Upper lobe of left lung (tissue), 6 donors: ENCODE measurements around the gene NMU. TPM values are rescaled to one million over a fixed set of nuclear protein-coding genes. Genes with fewer than 3 reads are reported as not detected.

ENCODE experiments used
- ATAC-seq, 2 donors: fragments of 200-7000 bp; cut with Tn5 transposase; one replicate each; pipeline ENCODE4 v1.9.1; 2022; ENCODE audit warnings: mild to moderate bottlenecking in 2 of 2, moderate library complexity in 2 of 2; ENCODE audit not compliant: low FRiP score in 2 of 2
- DNase-seq, 2 donors: peaks; one replicate each; pipeline ENCODE4 v3.0.0-alpha.2; 2019 to 2020
- H3K27ac ChIP-seq, 4 donors: fragments of 200-600 bp; sonication (generic); one replicate each; pipeline ENCODE4 v1.5.1; 2016 to 2019
- H3K27me3 ChIP-seq, 4 donors: fragments of 200-600 bp; sonication (generic); one replicate each; pipeline ENCODE4 v1.5.1; 2017 to 2019
- H3K36me3 ChIP-seq, 4 donors: fragments of 200-600 bp; sonication (generic); one replicate each; pipeline ENCODE4 v1.5.1; 2016 to 2019
- H3K4me1 ChIP-seq, 4 donors: fragments of 200-600 bp; sonication (generic); one replicate each; pipeline ENCODE4 v1.5.1; 2018 to 2019
- H3K4me3 ChIP-seq, 4 donors: fragments of 200-600 bp; sonication (generic); one replicate each; pipeline ENCODE4 v1.5.1; 2017 to 2019; ENCODE audit warnings: mild to moderate bottlenecking in 2 of 4, moderate library complexity in 1 of 4
- H3K9me3 ChIP-seq, 4 donors: fragments of 200-600 bp; sonication (generic); one replicate each; pipeline ENCODE4 v1.5.1; 2018 to 2019
- EP300 ChIP-seq, 4 donors: sonication (generic); formaldehyde crosslinking; IDR thresholded peaks; one replicate each; pipeline ENCODE4 v1.5.1; 2017; ENCODE audit warnings: antibody characterized with exemption in 4 of 4, control low read depth in 2 of 4
- POLR2A ChIP-seq, 4 donors: fragments of 450-650 bp; IDR thresholded peaks; one replicate each; pipeline ENCODE4 v1.5.1; 2016 to 2017; ENCODE audit warnings: antibody characterized with exemption in 4 of 4, mild to moderate bottlenecking in 2 of 4
- POLR2AphosphoS5 ChIP-seq, 2 donors: sonication (generic); formaldehyde crosslinking; IDR thresholded peaks; one replicate each; pipeline ENCODE4 v1.5.1; 2017; ENCODE audit warnings: antibody characterized with exemption in 2 of 2
- WGBS, 2 donors: methylation state at CpG; one replicate each; pipeline ENCODE4 v1.1.5; 2017 to 2018; 5-methylcytosine and 5-hydroxymethylcytosine counted together
- total RNA-seq, 6 donors: library from RNA; depleted of rRNA in 4 of 6; stranded (reverse); fragments of >200 nt in 4 of 6; gene quantifications; one replicate each; pipeline versions ENCODE4 v1.1.0 to v1.2.1, GENCODE V29; 2016 to 2021
- TF ChIP-seq, protein P1 (sequence below), 6 experiments: fragments of 450-650 bp in 4 of 6; fragments of 200-600 bp in 2 of 6; sonication (generic) in 2 of 6; IDR thresholded peaks; one replicate each; pipeline ENCODE4 v1.5.1; 2016 to 2019; ENCODE audit warnings: antibody characterized with exemption in 6 of 6
- donor health status: DM: no; HTN: no; CAD: no; lungs with moderate emphysema.
- donor health status: DM: no; HTN: yes; CAD: no; lungs with severe emphysema.

NMU gene
- total RNA-seq, 6 donors from 2014 or later, result 1.6 to 3.2 (median 2.3) TPM; not detected in 3

DNA sequence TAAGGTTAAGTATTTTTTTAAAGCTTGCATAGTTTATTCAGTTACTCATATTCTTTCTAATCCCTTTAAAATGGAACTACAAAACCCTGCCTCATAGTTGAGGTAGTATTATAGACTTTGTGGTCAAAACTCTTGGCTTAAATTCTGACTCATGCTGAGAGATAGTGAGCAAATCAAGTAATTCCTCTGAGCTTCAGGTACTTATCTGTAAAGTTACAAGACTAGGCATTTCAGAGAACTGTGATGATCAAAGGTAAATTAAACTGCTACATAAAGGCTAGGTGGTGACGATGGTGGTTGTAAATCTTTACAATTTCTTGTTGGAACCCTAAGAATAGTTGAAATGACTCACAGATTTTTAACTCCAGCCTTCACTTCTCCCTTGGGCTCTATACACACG, 86.2 kb downstream of the NMU start:
- H3K27me3 ChIP-seq, result no peaks in the 10 kb centered on the region
- no peak overlapping the region for H3K27ac ChIP-seq
- WGBS, 2 donors, result 84 to 91% methylated on average over 2 of the region's 2 CpGs
- TF ChIP-seq, protein P1, sequence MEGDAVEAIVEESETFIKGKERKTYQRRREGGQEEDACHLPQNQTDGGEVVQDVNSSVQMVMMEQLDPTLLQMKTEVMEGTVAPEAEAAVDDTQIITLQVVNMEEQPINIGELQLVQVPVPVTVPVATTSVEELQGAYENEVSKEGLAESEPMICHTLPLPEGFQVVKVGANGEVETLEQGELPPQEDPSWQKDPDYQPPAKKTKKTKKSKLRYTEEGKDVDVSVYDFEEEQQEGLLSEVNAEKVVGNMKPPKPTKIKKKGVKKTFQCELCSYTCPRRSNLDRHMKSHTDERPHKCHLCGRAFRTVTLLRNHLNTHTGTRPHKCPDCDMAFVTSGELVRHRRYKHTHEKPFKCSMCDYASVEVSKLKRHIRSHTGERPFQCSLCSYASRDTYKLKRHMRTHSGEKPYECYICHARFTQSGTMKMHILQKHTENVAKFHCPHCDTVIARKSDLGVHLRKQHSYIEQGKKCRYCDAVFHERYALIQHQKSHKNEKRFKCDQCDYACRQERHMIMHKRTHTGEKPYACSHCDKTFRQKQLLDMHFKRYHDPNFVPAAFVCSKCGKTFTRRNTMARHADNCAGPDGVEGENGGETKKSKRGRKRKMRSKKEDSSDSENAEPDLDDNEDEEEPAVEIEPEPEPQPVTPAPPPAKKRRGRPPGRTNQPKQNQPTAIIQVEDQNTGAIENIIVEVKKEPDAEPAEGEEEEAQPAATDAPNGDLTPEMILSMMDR (IDR thresholded peaks at IDR 0.05), result no peak
- TF ChIP-seq POLR2A (IDR thresholded peaks at IDR 0.05) (no peak), EP300 (IDR thresholded peaks at IDR 0.05) (no peak), POLR2AphosphoS5 (IDR thresholded peaks at IDR 0.05) (no peak)
- DNase-seq, result no peak
- peaks cover 7 to 14% (median 11%) of the 10 kb centered on the region in 4 donors for H3K4me1 ChIP-seq
- H3K4me3 ChIP-seq, result no peak overlapping the region
- ATAC-seq, result no peak
- H3K9me3 ChIP-seq, result no peaks in the 10 kb centered on the region
- H3K36me3 ChIP-seq, result no peaks in the 10 kb centered on the region

DNA sequence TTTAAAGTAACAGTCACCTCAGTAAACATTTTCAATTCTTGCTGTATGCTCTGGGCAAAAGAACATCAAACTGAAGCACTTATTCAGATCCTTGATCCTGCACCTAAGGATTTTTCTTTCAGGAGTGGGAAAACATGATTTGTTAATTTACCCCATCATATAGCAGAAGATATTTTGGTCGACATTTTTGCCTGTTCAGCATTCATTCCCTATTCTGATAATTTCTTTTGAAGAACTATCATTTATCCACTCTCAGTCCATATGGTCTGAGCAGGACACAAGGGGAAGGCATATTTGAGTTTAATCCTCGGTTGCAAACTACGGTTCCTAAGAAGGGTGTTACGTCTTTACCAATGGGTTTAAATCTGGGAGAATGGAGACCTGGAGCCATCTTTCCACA, 88.2 kb downstream of the NMU start:
- Histone ChIP-seq H3K9me3 (no peaks in the 10 kb centered on the region), H3K27me3 (no peaks in the 10 kb centered on the region), H3K36me3 (no peaks in the 10 kb centered on the region), H3K4me1 (peaks cover 12 to 26% (median 15%) of the 10 kb centered on the region in 4 donors), H3K4me3 (peak overlapping the region in 2 of 4 donors; percentile 91 to 98), H3K27ac (peak overlapping the region in 3 of 4 donors; percentile 98 to 100 (median 99))
- WGBS, 2 donors, result 70 to 80% methylated on average over 4 of the region's 4 CpGs
- no peak for TF ChIP-seq POLR2AphosphoS5 (IDR thresholded peaks at IDR 0.05)
- TF ChIP-seq, protein P1 (IDR thresholded peaks at IDR 0.05), result no peak
- TF ChIP-seq EP300 (IDR thresholded peaks at IDR 0.05), result no peak
- TF ChIP-seq POLR2A (IDR thresholded peaks at IDR 0.05), result no peak
- DNase-seq (no peak), ATAC-seq (no peak)

GRCh38 chr4:55547466-55547770, 88.7 kb downstream of the NMU start:
- Histone ChIP-seq H3K4me3 (peak overlapping the region; percentile 90 to 98 (median 90)), H3K27me3 (no peaks in the 10 kb centered on the region), H3K9me3 (no peaks in the 10 kb centered on the region), H3K27ac (peak overlapping the region; percentile 98 to 100 (median 99)), H3K36me3 (no peaks in the 10 kb centered on the region), H3K4me1 (peaks cover 12 to 26% (median 15%) of the 10 kb centered on the region in 4 donors)
- DNase-seq (peak in 1 of 2 donors; percentile 29), ATAC-seq (peak in 1 of 2 donors; percentile 39)
- TF ChIP-seq POLR2AphosphoS5 (IDR thresholded peaks at IDR 0.05) (no peak), EP300 (IDR thresholded peaks at IDR 0.05) (no peak)
- TF ChIP-seq, protein P1 (IDR thresholded peaks at IDR 0.05), result no peak
- 2% methylated on average over 10 of the region's 10 CpGs for WGBS, 2 donors

DNA sequence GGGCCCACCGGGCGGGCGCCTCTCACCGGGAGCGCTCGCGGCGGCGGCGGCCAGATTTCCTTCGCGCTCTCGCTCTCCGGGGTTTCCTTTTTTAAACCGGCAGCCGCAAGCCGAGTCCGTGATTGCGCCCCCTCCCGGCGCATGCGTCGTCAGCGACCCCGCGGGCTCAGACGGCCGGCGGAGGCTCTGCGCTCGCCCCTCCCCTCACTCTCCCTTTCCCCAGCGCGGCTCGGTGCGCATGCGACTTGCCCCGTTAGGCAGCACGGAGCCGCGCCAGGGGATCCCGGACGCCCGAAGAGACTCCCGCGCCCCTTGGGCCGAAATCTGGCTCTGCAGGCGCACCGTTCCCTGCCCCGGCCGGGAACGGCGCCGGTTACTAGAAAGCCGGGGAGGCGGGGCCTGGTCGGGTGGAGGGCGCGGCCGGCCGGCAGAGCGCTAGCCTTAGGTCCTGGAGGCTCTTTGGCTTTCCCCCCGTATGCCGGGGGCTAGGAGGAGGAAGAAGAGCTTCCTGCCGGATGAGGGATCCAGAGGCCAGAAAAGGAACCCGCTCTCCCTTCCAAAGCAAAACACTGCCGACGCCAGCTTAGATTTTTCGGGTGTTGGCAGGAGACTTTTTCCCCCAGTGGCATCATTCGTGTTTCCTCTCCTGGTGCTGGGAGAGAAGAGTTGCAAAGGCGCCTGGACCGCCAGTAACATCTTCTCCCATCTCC, 89.2 kb downstream of the NMU start, which contains the start of gene CLOCK:
Gene CLOCK, minus strand, starts transcription at position 154 of the 710 bp plus-strand sequence. CDS start 64,124 bp downstream, outside the sequence.
- H3K27me3 ChIP-seq, result no peaks in the 10 kb centered on the region
- no peaks in the 10 kb centered on the region for H3K9me3 ChIP-seq
- 0 to 1% methylated on average over 13 to 23 of the region's 71 CpGs for WGBS, 2 donors
- H3K4me3 ChIP-seq, result peak within 1 kb of the TSS; percentile 90 to 98 (median 90)
- peaks cover 12 to 26% (median 15%) of the 10 kb centered on the region in 4 donors for H3K4me1 ChIP-seq
- DNase-seq (peak; percentile 84 to 96), ATAC-seq (peak; percentile 93 to 94)
- peak in 3 of 4 donors; percentile 36 to 75 (median 65) for TF ChIP-seq POLR2A (IDR thresholded peaks at IDR 0.05)
- TF ChIP-seq POLR2AphosphoS5 (IDR thresholded peaks at IDR 0.05), result peak; percentile 50 to 58
- no peak for TF ChIP-seq EP300 (IDR thresholded peaks at IDR 0.05)
- TF ChIP-seq, protein P1 (IDR thresholded peaks at IDR 0.05), result peak; percentile 27 to 86 (median 80)
- no peaks in the 10 kb centered on the region for H3K36me3 ChIP-seq
- peak within 1 kb of the TSS; percentile 98 to 100 (median 99) for H3K27ac ChIP-seq

GRCh38 chr4:55546506-55546755, 89.7 kb downstream of the NMU start:
- Histone ChIP-seq H3K27ac (peak overlapping the region; percentile 98 to 100 (median 99)), H3K27me3 (no peaks in the 10 kb centered on the region), H3K4me3 (peak overlapping the region; percentile 90 to 98 (median 90)), H3K9me3 (no peaks in the 10 kb centered on the region), H3K36me3 (no peaks in the 10 kb centered on the region), H3K4me1 (peaks cover 12 to 26% (median 15%) of the 10 kb centered on the region in 4 donors)
- no peak for TF ChIP-seq EP300 (IDR thresholded peaks at IDR 0.05)
- WGBS, 2 donors, result 0% methylated on average over 2 of the region's 16 CpGs; no CpG with 5 or more reads in 1 of the 2 donors
- DNase-seq (no peak), ATAC-seq (peak; percentile 87 to 91)
